ENCODE measurements around the gene HOXA11.
A peak's percentile ranks its signal among the peaks of the same experiment; 100 is the strongest.

The HOXA11 gene

DNA sequence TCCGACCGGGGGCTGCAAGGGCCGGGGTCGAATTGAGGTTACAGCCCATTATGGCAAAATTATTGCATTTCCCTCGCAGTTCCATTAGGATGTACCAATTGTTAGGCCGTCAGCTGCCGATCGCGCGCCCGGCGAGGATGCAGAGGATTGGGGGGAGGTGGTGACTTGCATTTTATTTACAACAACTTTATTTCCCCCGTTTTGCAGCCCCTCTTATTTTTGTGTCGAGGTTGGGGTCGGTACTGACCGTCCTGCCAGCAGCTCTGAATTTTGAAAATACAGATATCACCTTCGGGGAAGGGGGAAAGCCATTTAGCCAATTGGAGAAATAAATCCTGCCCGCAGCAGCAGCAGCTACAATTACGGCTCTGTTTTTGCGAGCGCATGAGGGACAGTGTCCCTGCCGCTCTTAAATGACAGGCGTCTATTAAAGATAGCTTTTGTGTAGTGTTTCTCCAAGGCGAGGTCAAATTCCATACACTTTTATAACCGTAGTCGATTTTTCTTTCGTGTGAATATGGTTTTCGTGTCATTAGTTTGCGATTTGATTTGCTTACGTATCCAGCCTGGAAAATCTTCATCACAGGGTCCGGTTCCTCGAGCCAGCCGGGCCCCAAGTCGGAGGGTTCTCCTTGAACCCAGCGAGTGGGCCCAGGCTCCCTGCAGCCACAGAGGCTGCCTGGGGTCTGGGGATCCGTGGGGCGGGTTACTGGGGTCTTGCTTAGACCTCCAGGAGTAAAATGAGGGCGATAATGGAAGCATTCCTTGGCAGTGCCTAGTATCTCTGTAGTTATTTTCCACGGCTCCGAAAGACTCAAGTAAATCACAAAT is 40.9 kb downstream of the HOXA11 start:
- no peak for DNase-seq
- WGBS, result 63% methylated on average over 32 of the region's 40 CpGs
- H3K36me3 ChIP-seq (ENCODE audit: control insufficient read depth in 1 of 2, insufficient read depth in 2 of 2, low read depth in 1 of 2, low read length in 2 of 2), result peaks cover 14 to 40% of the 10 kb centered on the region in 2 experiments
- H3K14ac ChIP-seq (ENCODE audit: low read length in 2 of 2), result no peak overlapping the region
- H3K18ac ChIP-seq (ENCODE audit: low read depth in 1 of 2, low read length in 2 of 2), result no peak overlapping the region
- H3K4ac ChIP-seq (ENCODE audit: low read depth in 1 of 2, low read length in 2 of 2), result no peak overlapping the region
- no peak overlapping the region for H3K27ac ChIP-seq (ENCODE audit: low read length, poor library complexity, severe bottlenecking)
- no peak overlapping the region for H2BK15ac ChIP-seq (ENCODE audit: low read depth, poor library complexity, severe bottlenecking)
- no peak overlapping the region for H2BK12ac ChIP-seq (ENCODE audit: low read length in 2 of 2)
- no peak overlapping the region for H4K8ac ChIP-seq (ENCODE audit: low read length)
- H3K4me2 ChIP-seq (ENCODE audit: low read length, poor library complexity, severe bottlenecking), result peak overlapping the region; percentile 49
- no peak overlapping the region for H4K91ac ChIP-seq (ENCODE audit: low read length)
- H2BK5ac ChIP-seq (ENCODE audit: low read depth, low read length, poor library complexity, severe bottlenecking), result no peak overlapping the region
- peaks cover 11% of the 10 kb centered on the region for H3K4me1 ChIP-seq (ENCODE audit: control insufficient read depth, insufficient read depth, low read depth, low read length)
- H2AK5ac ChIP-seq (ENCODE audit: low read length, severe bottlenecking), result no peak overlapping the region
- H3K9me3 ChIP-seq (ENCODE audit: control insufficient read depth, low read length), result no peaks in the 10 kb centered on the region
- peak overlapping the region; percentile 90 for H3K9ac ChIP-seq (ENCODE audit: low read length)
- H2AFZ ChIP-seq (ENCODE audit: low read depth, low read length), result peak overlapping the region; percentile 30
- no peak overlapping the region for H3K23ac ChIP-seq (ENCODE audit: low read length in 2 of 2)
- H3K79me1 ChIP-seq (replicated peaks; ENCODE audit: low read length, poor library complexity, severe bottlenecking), result peaks cover 16% of the 10 kb centered on the region
- H3K4me3 ChIP-seq (ENCODE audit: insufficient read depth in 1 of 2, low read depth in 1 of 2, low read length in 2 of 2), result peak overlapping the region in 1 of 2 experiments; percentile 82
- no peak overlapping the region for H2BK120ac ChIP-seq (ENCODE audit: low read depth, low read length)
- peaks cover 0 to 13% of the 10 kb centered on the region in 2 experiments for H3K27me3 ChIP-seq (ENCODE audit: control insufficient read depth in 1 of 2, insufficient read depth in 1 of 2, low read length in 2 of 2)

GRCh38 chr7:27143023-27143949 is 41.7 kb downstream of the HOXA11 start, which contains the start of gene HOXA5:
HOXA5 (minus strand) TSS chr7:27143681; CDS start chr7:27143607, 74 bp downstream.
- peaks cover 11 to 40% of the 10 kb centered on the region in 2 experiments for H3K36me3 ChIP-seq (ENCODE audit: control insufficient read depth in 1 of 2, insufficient read depth in 2 of 2, low read depth in 1 of 2, low read length in 2 of 2)
- H2BK12ac ChIP-seq (ENCODE audit: low read length in 2 of 2), result peak within 1 kb of the TSS in 1 of 2 experiments; percentile 87
- H2BK15ac ChIP-seq (ENCODE audit: low read depth, poor library complexity, severe bottlenecking), result peak within 1 kb of the TSS; percentile 36
- 2% methylated on average over 75 of the region's 86 CpGs for WGBS
- peak within 1 kb of the TSS; percentile 82 to 96 for H3K4me3 ChIP-seq (ENCODE audit: insufficient read depth in 1 of 2, low read depth in 1 of 2, low read length in 2 of 2)
- H3K27me3 ChIP-seq (ENCODE audit: control insufficient read depth in 1 of 2, insufficient read depth in 1 of 2, low read length in 2 of 2), result peaks cover 0 to 11% of the 10 kb centered on the region in 2 experiments
- H3K14ac ChIP-seq (ENCODE audit: low read length in 2 of 2), result peak within 1 kb of the TSS in 1 of 2 experiments; percentile 71
- H2BK120ac ChIP-seq (ENCODE audit: low read depth, low read length), result no peak within 1 kb of the TSS
- peaks cover 8% of the 10 kb centered on the region for H3K4me1 ChIP-seq (ENCODE audit: control insufficient read depth, insufficient read depth, low read depth, low read length)
- H3K4ac ChIP-seq (ENCODE audit: low read depth in 1 of 2, low read length in 2 of 2), result peak within 1 kb of the TSS; percentile 31 to 53
- peaks cover 11% of the 10 kb centered on the region for H3K79me1 ChIP-seq (replicated peaks; ENCODE audit: low read length, poor library complexity, severe bottlenecking)
- DNase-seq, result peak; percentile 84
- H2AK5ac ChIP-seq (ENCODE audit: low read length, severe bottlenecking), result no peak within 1 kb of the TSS
- peak within 1 kb of the TSS; percentile 97 for H3K9ac ChIP-seq (ENCODE audit: low read length)
- H4K8ac ChIP-seq (ENCODE audit: low read length), result peak within 1 kb of the TSS; percentile 49
- peak within 1 kb of the TSS; percentile 84 for H2AFZ ChIP-seq (ENCODE audit: low read depth, low read length)
- H3K9me3 ChIP-seq (ENCODE audit: control insufficient read depth, low read length), result no peaks in the 10 kb centered on the region
- H4K91ac ChIP-seq (ENCODE audit: low read length), result peak within 1 kb of the TSS; percentile 54
- peak within 1 kb of the TSS; percentile 20 for H3K27ac ChIP-seq (ENCODE audit: low read length, poor library complexity, severe bottlenecking)
- H2BK5ac ChIP-seq (ENCODE audit: low read depth, low read length, poor library complexity, severe bottlenecking), result peak within 1 kb of the TSS; percentile 90
- H3K23ac ChIP-seq (ENCODE audit: low read length in 2 of 2), result peak within 1 kb of the TSS in 1 of 2 experiments; percentile 34
- peak within 1 kb of the TSS; percentile 85 for H3K4me2 ChIP-seq (ENCODE audit: low read length, poor library complexity, severe bottlenecking)
- peak within 1 kb of the TSS; percentile 37 to 78 for H3K18ac ChIP-seq (ENCODE audit: low read depth in 1 of 2, low read length in 2 of 2)

DNA sequence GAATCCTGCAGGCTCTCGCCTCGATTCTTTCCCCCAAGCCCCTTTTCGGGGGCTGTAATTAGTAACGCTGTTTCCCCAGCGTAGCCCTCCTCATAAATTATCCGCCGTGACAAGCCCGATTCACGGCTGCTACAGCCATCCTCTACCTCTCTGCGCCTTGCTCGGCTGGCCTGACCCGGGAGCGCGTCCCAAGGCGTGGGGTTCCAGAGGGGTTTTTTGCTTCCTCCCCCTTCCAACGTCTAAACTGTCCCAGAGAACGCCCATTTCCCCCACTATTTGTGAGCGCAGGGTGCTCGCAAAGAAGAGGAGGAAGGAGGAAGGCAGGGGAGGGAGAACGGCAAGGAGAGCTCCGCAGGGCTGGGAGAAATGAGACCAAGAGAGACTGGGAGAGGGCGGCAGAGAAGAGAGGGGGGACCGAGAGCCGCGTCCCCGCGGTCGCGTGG is 42.4 kb downstream of the HOXA11 start:
- WGBS, result 3% methylated on average over 26 of the region's 29 CpGs
- H3K18ac ChIP-seq (ENCODE audit: low read depth in 1 of 2, low read length in 2 of 2), result peak overlapping the region in 1 of 2 experiments; percentile 78
- no peak for DNase-seq
- H3K4me2 ChIP-seq (ENCODE audit: low read length, poor library complexity, severe bottlenecking), result peak overlapping the region; percentile 85
- H3K23ac ChIP-seq (ENCODE audit: low read length in 2 of 2), result peak overlapping the region in 1 of 2 experiments; percentile 34
- no peaks in the 10 kb centered on the region for H3K9me3 ChIP-seq (ENCODE audit: control insufficient read depth, low read length)
- peak overlapping the region in 1 of 2 experiments; percentile 31 for H3K4ac ChIP-seq (ENCODE audit: low read depth in 1 of 2, low read length in 2 of 2)
- no peak overlapping the region for H3K14ac ChIP-seq (ENCODE audit: low read length in 2 of 2)
- H2BK15ac ChIP-seq (ENCODE audit: low read depth, poor library complexity, severe bottlenecking), result no peak overlapping the region
- H3K4me3 ChIP-seq (ENCODE audit: insufficient read depth in 1 of 2, low read depth in 1 of 2, low read length in 2 of 2), result peak overlapping the region; percentile 82 to 96
- H3K27ac ChIP-seq (ENCODE audit: low read length, poor library complexity, severe bottlenecking), result peak overlapping the region; percentile 20
- H2BK120ac ChIP-seq (ENCODE audit: low read depth, low read length), result no peak overlapping the region
- peaks cover 8 to 43% of the 10 kb centered on the region in 2 experiments for H3K36me3 ChIP-seq (ENCODE audit: control insufficient read depth in 1 of 2, insufficient read depth in 2 of 2, low read depth in 1 of 2, low read length in 2 of 2)
- H3K4me1 ChIP-seq (ENCODE audit: control insufficient read depth, insufficient read depth, low read depth, low read length), result peaks cover 6% of the 10 kb centered on the region
- no peak overlapping the region for H4K91ac ChIP-seq (ENCODE audit: low read length)
- peaks cover 8% of the 10 kb centered on the region for H3K79me1 ChIP-seq (replicated peaks; ENCODE audit: low read length, poor library complexity, severe bottlenecking)
- H4K8ac ChIP-seq (ENCODE audit: low read length), result no peak overlapping the region
- peaks cover 0 to 8% of the 10 kb centered on the region in 2 experiments for H3K27me3 ChIP-seq (ENCODE audit: control insufficient read depth in 1 of 2, insufficient read depth in 1 of 2, low read length in 2 of 2)
- H2AK5ac ChIP-seq (ENCODE audit: low read length, severe bottlenecking), result no peak overlapping the region
- peak overlapping the region; percentile 97 for H3K9ac ChIP-seq (ENCODE audit: low read length)
- peak overlapping the region; percentile 90 for H2BK5ac ChIP-seq (ENCODE audit: low read depth, low read length, poor library complexity, severe bottlenecking)
- no peak overlapping the region for H2AFZ ChIP-seq (ENCODE audit: low read depth, low read length)
- peak overlapping the region in 1 of 2 experiments; percentile 68 for H2BK12ac ChIP-seq (ENCODE audit: low read length in 2 of 2)
